ENCODE measurements around the gene AGR2. TPM values are rescaled to one million over a fixed set of nuclear protein-coding genes. Genes with fewer than 3 reads are reported as not detected.

AGR2 gene
- total and polyA plus RNA-seq, 4 donors = 2.7 to 10.1 (median 2.9) TPM

Other genes with a start within 250 kb of the AGR2 start
- gene ANKMY2, start 159.2 kb downstream of the AGR2 start, total RNA-seq = 10 to 100 TPM; 50.1 to 61.3 TPM
- gene ANKMY2, start 159.2 kb downstream of the AGR2 start, polyA plus RNA-seq (ENCODE audit: insufficient read length in 2 of 2) = 10 to 100 TPM; 43.3 to 44.0 TPM
- gene BZW2, start 158.8 kb downstream of the AGR2 start, total RNA-seq = 10 to 100 TPM; 39.0 to 55.3 TPM
- 10 to 100 TPM; 74.3 to 78.5 TPM for gene BZW2, start 158.8 kb downstream of the AGR2 start, polyA plus RNA-seq (ENCODE audit: insufficient read length in 2 of 2)
- 10 to 100 TPM; 15.5 to 47.6 TPM for gene TSPAN13, start 51.2 kb downstream of the AGR2 start, total RNA-seq
- gene TSPAN13, start 51.2 kb downstream of the AGR2 start, polyA plus RNA-seq (ENCODE audit: insufficient read length in 2 of 2) = 100 to 1,000 TPM in 1 of 2 donors, 10 to 100 TPM in 1; 97.6 to 117 TPM
- 1 to 10 TPM in 1 of 2 donors, not detected in 1; 1.5 TPM for gene AGR3, start 77.0 kb upstream of the AGR2 start, total RNA-seq
- 1 to 10 TPM; 1.4 to 1.6 TPM for gene AGR3, start 77.0 kb upstream of the AGR2 start, polyA plus RNA-seq (ENCODE audit: insufficient read length in 2 of 2)